HEK293 (cell line): ENCODE measurements around the gene APOBR.

Experiments used
- EGR2 ChIP-seq: fragments of 450-650 bp; formaldehyde crosslinking; IDR thresholded peaks from 2 replicates; pipeline ENCODE4 v1.5.1; 2016; ENCODE audit warnings: low read depth, missing biosample characterization, missing genetic modification characterization
- GFI1B ChIP-seq: fragments of 450-650 bp; formaldehyde crosslinking; IDR thresholded peaks from 2 replicates; pipeline ENCODE4 v1.5.1; 2016; ENCODE audit warnings: missing biosample characterization, missing genetic modification characterization
- GLIS1 ChIP-seq: fragments of 450-650 bp; formaldehyde crosslinking; IDR thresholded peaks from 2 replicates; pipeline ENCODE4 v1.5.1; 2016; ENCODE audit warnings: missing biosample characterization, missing genetic modification characterization
- GLIS2 ChIP-seq: fragments of 450-650 bp; formaldehyde crosslinking; IDR thresholded peaks from 2 replicates; pipeline ENCODE4 v1.5.1; 2016; ENCODE audit warnings: missing biosample characterization, missing genetic modification characterization
- IKZF3 ChIP-seq: fragments of 450-650 bp; IDR thresholded peaks from 2 replicates; pipeline ENCODE4 v1.5.0; 2018; ENCODE audit warnings: missing biosample characterization, mild to moderate bottlenecking, missing genetic modification characterization, moderate library complexity
- OSR2 ChIP-seq: fragments of 450-650 bp; formaldehyde crosslinking; IDR thresholded peaks from 2 replicates; pipeline ENCODE4 v1.5.1; 2016; ENCODE audit warnings: missing biosample characterization, missing genetic modification characterization
- PRDM1 ChIP-seq: fragments of 450-650 bp; formaldehyde crosslinking; IDR thresholded peaks from 2 replicates; pipeline ENCODE4; 2016; ENCODE audit warnings: missing biosample characterization, missing genetic modification characterization
- SCRT2 ChIP-seq: fragments of 450-650 bp; formaldehyde crosslinking; IDR thresholded peaks from 2 replicates; pipeline ENCODE4 v1.5.1; 2016; ENCODE audit warnings: missing biosample characterization, missing genetic modification characterization
- SP2 ChIP-seq: fragments of 450-650 bp; formaldehyde crosslinking; IDR thresholded peaks from 2 replicates; pipeline ENCODE4 v1.5.1; 2016; ENCODE audit warnings: missing biosample characterization, missing genetic modification characterization
- SP7 ChIP-seq: fragments of 450-650 bp; formaldehyde crosslinking; IDR thresholded peaks from 2 replicates; pipeline ENCODE4 v1.5.1; 2016; ENCODE audit warnings: missing biosample characterization, missing genetic modification characterization
- YY1 ChIP-seq: fragments of 450-650 bp; formaldehyde crosslinking; IDR thresholded peaks from 2 replicates; pipeline ENCODE4 v1.5.1; 2018; ENCODE audit warnings: missing biosample characterization, missing genetic modification characterization
- ZBTB8A ChIP-seq: fragments of 450-650 bp; formaldehyde crosslinking; IDR thresholded peaks from 2 replicates; pipeline ENCODE4 v1.5.1; 2016; ENCODE audit warnings: missing biosample characterization, missing genetic modification characterization
- ZEB2 ChIP-seq: fragments of 450-650 bp; formaldehyde crosslinking; IDR thresholded peaks from 2 replicates; pipeline ENCODE4 v1.5.1; 2016; ENCODE audit warnings: missing biosample characterization, missing genetic modification characterization
- ZFP69B ChIP-seq: fragments of 450-650 bp; formaldehyde crosslinking; IDR thresholded peaks from 2 replicates; pipeline ENCODE4 v1.5.1; 2016; ENCODE audit warnings: missing biosample characterization, missing genetic modification characterization
- ZNF10 ChIP-seq: fragments of 450-650 bp; formaldehyde crosslinking; IDR thresholded peaks from 2 replicates; pipeline ENCODE4 v1.5.1; 2017; ENCODE audit warnings: missing biosample characterization, missing genetic modification characterization
- ZNF214 ChIP-seq: fragments of 450-650 bp; formaldehyde crosslinking; IDR thresholded peaks from 2 replicates; pipeline ENCODE4 v1.5.1; 2017; ENCODE audit warnings: missing biosample characterization, mild to moderate bottlenecking, missing genetic modification characterization, borderline replicate concordance
- ZNF248 ChIP-seq: fragments of 450-650 bp; formaldehyde crosslinking; IDR thresholded peaks from 2 replicates; pipeline ENCODE4 v1.5.1; 2017; ENCODE audit warnings: missing biosample characterization, missing genetic modification characterization
- ZNF354C ChIP-seq: fragments of 450-650 bp; formaldehyde crosslinking; IDR thresholded peaks from 2 replicates; pipeline ENCODE4 v1.5.1; 2016; ENCODE audit warnings: missing biosample characterization, missing genetic modification characterization, low read depth, borderline replicate concordance
- ZNF391 ChIP-seq: fragments of 450-650 bp; formaldehyde crosslinking; IDR thresholded peaks from 2 replicates; pipeline ENCODE4 v1.5.1; 2016; ENCODE audit warnings: low read depth, missing biosample characterization, missing genetic modification characterization, borderline replicate concordance
- ZNF501 ChIP-seq: fragments of 450-650 bp; formaldehyde crosslinking; IDR thresholded peaks from 2 replicates; pipeline ENCODE4 v1.5.1; 2016; ENCODE audit warnings: missing biosample characterization, missing genetic modification characterization
- ZNF548 ChIP-seq: fragments of 450-650 bp; formaldehyde crosslinking; IDR thresholded peaks from 2 replicates; pipeline ENCODE4 v1.5.1; 2016; ENCODE audit warnings: missing biosample characterization, missing genetic modification characterization
- ZNF549 ChIP-seq: fragments of 450-650 bp; IDR thresholded peaks from 2 replicates; pipeline ENCODE4 v1.5.1; 2018; ENCODE audit warnings: missing biosample characterization, missing genetic modification characterization, mild to moderate bottlenecking, inconsistent platforms, moderate library complexity
- ZNF571 ChIP-seq: fragments of 450-650 bp; formaldehyde crosslinking; IDR thresholded peaks from 2 replicates; pipeline ENCODE4 v1.5.0; 2017; ENCODE audit warnings: missing biosample characterization, missing genetic modification characterization
- ZNF596 ChIP-seq: fragments of 450-650 bp; IDR thresholded peaks from 2 replicates; pipeline ENCODE4 v1.5.0; 2018; ENCODE audit warnings: missing biosample characterization, mild to moderate bottlenecking, missing genetic modification characterization, moderate library complexity
- ZNF658 ChIP-seq: fragments of 450-650 bp; formaldehyde crosslinking; IDR thresholded peaks from 2 replicates; pipeline ENCODE4; 2016; ENCODE audit warnings: missing biosample characterization, missing genetic modification characterization
- ZNF776 ChIP-seq: fragments of 450-650 bp; formaldehyde crosslinking; IDR thresholded peaks from 2 replicates; pipeline ENCODE4 v1.5.0; 2017; ENCODE audit warnings: missing biosample characterization, missing genetic modification characterization, borderline replicate concordance
- ZNF785 ChIP-seq: fragments of 450-650 bp; formaldehyde crosslinking; IDR thresholded peaks from 2 replicates; pipeline ENCODE4 v1.5.1; 2016; ENCODE audit warnings: missing biosample characterization, missing genetic modification characterization
- ZNF837 ChIP-seq: fragments of 450-650 bp; formaldehyde crosslinking; IDR thresholded peaks from 2 replicates; pipeline ENCODE4 v1.5.1; 2016; ENCODE audit warnings: missing biosample characterization, missing genetic modification characterization
- ZXDB ChIP-seq: fragments of 450-650 bp; formaldehyde crosslinking; IDR thresholded peaks from 2 replicates; pipeline ENCODE4 v1.5.1; 2016; ENCODE audit warnings: missing biosample characterization, missing genetic modification characterization
- TF ChIP-seq, protein P1 (sequence below): fragments of 450-650 bp; formaldehyde crosslinking; IDR thresholded peaks from 2 replicates; pipeline ENCODE4 v1.5.1; 2016; ENCODE audit warnings: missing biosample characterization, missing genetic modification characterization
- TF ChIP-seq, protein P2 (sequence below): fragments of 450-650 bp; formaldehyde crosslinking; IDR thresholded peaks from 2 replicates; pipeline ENCODE4 v1.5.1; 2016; ENCODE audit warnings: missing biosample characterization, missing genetic modification characterization
- TF ChIP-seq, protein P3 (sequence below): fragments of 450-650 bp; formaldehyde crosslinking; IDR thresholded peaks from 2 replicates; pipeline ENCODE4 v1.5.1; 2016; ENCODE audit warnings: missing biosample characterization, missing genetic modification characterization
- TF ChIP-seq, protein P4 (sequence below): fragments of 450-650 bp; formaldehyde crosslinking; IDR thresholded peaks from 2 replicates; pipeline ENCODE4 v1.5.1; 2016; ENCODE audit warnings: missing biosample characterization, missing genetic modification characterization
- TF ChIP-seq, protein P5 (sequence below): fragments of 450-650 bp; formaldehyde crosslinking; optimal IDR thresholded peaks from 2 replicates; pipeline ENCODE3; 2016; ENCODE audit warnings: missing biosample characterization, mild to moderate bottlenecking, missing genetic modification characterization
- TF ChIP-seq, protein P6 (sequence below): fragments of 450-650 bp; formaldehyde crosslinking; IDR thresholded peaks from 2 replicates; pipeline ENCODE4 v1.5.1; 2016; ENCODE audit warnings: missing biosample characterization, missing genetic modification characterization, low read depth

The APOBR gene

DNA sequence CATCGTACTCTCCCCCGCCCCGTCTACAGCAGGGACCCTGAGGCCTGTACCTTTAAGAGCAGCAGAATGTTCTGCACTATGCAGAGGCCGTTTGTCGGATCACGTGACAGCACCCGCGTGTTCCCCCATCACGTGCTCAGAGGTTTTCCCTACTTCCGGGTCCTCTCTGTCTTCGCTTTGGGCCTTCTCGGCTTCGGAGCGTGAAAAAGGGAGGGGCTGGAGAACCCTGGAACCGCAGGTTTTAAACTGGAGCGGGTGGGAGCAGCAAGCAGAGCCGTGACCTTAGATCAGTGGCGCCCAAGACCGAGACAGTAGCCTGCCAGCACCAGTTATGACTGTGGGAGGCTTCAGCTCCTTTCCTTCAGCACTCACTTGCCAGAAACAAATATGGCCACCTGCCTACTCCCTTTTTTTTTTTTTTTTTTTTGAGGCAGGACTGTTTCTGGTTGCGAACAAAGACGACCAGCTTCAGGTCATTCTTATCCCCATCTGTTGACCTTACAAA, 2.4 kb upstream of the APOBR start, which contains the start of gene CLN3 (continued):
- TF ChIP-seq, protein P1, sequence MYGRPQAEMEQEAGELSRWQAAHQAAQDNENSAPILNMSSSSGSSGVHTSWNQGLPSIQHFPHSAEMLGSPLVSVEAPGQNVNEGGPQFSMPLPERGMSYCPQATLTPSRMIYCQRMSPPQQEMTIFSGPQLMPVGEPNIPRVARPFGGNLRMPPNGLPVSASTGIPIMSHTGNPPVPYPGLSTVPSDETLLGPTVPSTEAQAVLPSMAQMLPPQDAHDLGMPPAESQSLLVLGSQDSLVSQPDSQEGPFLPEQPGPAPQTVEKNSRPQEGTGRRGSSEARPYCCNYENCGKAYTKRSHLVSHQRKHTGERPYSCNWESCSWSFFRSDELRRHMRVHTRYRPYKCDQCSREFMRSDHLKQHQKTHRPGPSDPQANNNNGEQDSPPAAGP (tag by site-specific recombination): peak; percentile 72
- TF ChIP-seq, protein P2, sequence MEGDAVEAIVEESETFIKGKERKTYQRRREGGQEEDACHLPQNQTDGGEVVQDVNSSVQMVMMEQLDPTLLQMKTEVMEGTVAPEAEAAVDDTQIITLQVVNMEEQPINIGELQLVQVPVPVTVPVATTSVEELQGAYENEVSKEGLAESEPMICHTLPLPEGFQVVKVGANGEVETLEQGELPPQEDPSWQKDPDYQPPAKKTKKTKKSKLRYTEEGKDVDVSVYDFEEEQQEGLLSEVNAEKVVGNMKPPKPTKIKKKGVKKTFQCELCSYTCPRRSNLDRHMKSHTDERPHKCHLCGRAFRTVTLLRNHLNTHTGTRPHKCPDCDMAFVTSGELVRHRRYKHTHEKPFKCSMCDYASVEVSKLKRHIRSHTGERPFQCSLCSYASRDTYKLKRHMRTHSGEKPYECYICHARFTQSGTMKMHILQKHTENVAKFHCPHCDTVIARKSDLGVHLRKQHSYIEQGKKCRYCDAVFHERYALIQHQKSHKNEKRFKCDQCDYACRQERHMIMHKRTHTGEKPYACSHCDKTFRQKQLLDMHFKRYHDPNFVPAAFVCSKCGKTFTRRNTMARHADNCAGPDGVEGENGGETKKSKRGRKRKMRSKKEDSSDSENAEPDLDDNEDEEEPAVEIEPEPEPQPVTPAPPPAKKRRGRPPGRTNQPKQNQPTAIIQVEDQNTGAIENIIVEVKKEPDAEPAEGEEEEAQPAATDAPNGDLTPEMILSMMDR (tag by site-specific recombination): no peak
- TF ChIP-seq ZNF354C (no peak), GLIS2 (tag by site-specific recombination) (no peak), ZFP69B (tag by site-specific recombination) (no peak), PRDM1 (tag by site-specific recombination) (peak; percentile 29; the same call in 1 of the 2 replicates), ZNF10 (no peak), YY1 (peak; percentile 98), ZNF549 (no peak), ZNF391 (tag by site-specific recombination) (peak; percentile 51; the same call in 1 of the 2 replicates), SCRT2 (tag by site-specific recombination) (no peak), ZNF776 (tag by site-specific recombination) (no peak), OSR2 (tag by site-specific recombination) (peak; percentile 78), SP2 (tag by site-specific recombination) (peak; percentile 75), ZNF501 (no peak), ZNF571 (tag by site-specific recombination) (no peak), ZNF596 (tag by site-specific recombination) (no peak), GFI1B (tag by site-specific recombination) (peak; percentile 8; the same call in 1 of the 2 replicates), ZNF548 (tag by site-specific recombination) (no peak), ZXDB (tag by site-specific recombination) (peak; percentile 97), ZBTB8A (tag by site-specific recombination) (peak; percentile 57), ZNF248 (tag by site-specific recombination) (no peak), ZNF837 (tag by site-specific recombination) (no peak), ZNF658 (no peak), ZNF214 (tag by site-specific recombination) (no peak), ZEB2 (peak; percentile 58), EGR2 (0 out of 2 replicates have a peak, but pooled peaks have one; percentile 21), SP7 (tag by site-specific recombination) (peak; percentile 82), GLIS1 (no peak; the same call in 1 of the 2 replicates), IKZF3 (tag by site-specific recombination) (no peak), ZNF785 (tag by site-specific recombination) (no peak)
- TF ChIP-seq, protein P3, sequence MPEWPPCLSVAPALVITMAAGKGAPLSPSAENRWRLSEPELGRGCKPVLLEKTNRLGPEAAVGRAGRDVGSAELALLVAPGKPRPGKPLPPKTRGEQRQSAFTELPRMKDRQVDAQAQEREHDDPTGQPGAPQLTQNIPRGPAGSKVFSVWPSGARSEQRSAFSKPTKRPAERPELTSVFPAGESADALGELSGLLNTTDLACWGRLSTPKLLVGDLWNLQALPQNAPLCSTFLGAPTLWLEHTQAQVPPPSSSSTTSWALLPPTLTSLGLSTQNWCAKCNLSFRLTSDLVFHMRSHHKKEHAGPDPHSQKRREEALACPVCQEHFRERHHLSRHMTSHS: no peak
- TF ChIP-seq, protein P4, sequence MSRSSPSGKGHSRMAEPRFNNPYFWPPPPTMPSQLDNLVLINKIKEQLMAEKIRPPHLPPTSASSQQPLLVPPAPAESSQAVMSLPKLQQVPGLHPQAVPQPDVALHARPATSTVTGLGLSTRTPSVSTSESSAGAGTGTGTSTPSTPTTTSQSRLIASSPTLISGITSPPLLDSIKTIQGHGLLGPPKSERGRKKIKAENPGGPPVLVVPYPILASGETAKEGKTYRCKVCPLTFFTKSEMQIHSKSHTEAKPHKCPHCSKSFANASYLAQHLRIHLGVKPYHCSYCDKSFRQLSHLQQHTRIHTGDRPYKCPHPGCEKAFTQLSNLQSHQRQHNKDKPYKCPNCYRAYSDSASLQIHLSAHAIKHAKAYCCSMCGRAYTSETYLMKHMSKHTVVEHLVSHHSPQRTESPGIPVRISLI (tag by site-specific recombination): peak; percentile 99
- TF ChIP-seq, protein P5, sequence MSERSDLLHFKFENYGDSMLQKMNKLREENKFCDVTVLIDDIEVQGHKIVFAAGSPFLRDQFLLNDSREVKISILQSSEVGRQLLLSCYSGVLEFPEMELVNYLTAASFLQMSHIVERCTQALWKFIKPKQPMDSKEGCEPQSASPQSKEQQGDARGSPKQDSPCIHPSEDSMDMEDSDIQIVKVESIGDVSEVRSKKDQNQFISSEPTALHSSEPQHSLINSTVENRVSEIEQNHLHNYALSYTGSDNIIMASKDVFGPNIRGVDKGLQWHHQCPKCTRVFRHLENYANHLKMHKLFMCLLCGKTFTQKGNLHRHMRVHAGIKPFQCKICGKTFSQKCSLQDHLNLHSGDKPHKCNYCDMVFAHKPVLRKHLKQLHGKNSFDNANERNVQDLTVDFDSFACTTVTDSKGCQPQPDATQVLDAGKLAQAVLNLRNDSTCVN (tag by site-specific recombination): no peak
- TF ChIP-seq, protein P6, sequence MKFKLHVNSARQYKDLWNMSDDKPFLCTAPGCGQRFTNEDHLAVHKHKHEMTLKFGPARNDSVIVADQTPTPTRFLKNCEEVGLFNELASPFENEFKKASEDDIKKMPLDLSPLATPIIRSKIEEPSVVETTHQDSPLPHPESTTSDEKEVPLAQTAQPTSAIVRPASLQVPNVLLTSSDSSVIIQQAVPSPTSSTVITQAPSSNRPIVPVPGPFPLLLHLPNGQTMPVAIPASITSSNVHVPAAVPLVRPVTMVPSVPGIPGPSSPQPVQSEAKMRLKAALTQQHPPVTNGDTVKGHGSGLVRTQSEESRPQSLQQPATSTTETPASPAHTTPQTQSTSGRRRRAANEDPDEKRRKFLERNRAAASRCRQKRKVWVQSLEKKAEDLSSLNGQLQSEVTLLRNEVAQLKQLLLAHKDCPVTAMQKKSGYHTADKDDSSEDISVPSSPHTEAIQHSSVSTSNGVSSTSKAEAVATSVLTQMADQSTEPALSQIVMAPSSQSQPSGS: no peak
